Skeletal muscle tissue (tissue), 4 donors: ENCODE results near the gene ZNF718. TPM values are rescaled to one million over a fixed set of nuclear protein-coding genes. Genes with fewer than 3 reads are reported as not detected.
"Not testable (repeated sequence)": the region's sequence is repeated elsewhere in the genome, so short reads cannot be mapped to it uniquely, and the experiment has no call there.

Experiments used
- H3K27ac ChIP-seq: one replicate; pipeline ENCODE4 v1.7.0; 2013; ENCODE audit warnings: mild to moderate bottlenecking, low read depth, low read length, inconsistent platforms
- H3K27me3 ChIP-seq, 3 donors: one replicate each; pipeline ENCODE4 v1.7.0; 2013; ENCODE audit warnings: low read length in 3 of 3; ENCODE audit not compliant: control insufficient read depth in 3 of 3, insufficient read depth in 3 of 3
- H3K36me3 ChIP-seq, 3 donors: one replicate each; pipeline ENCODE4 v1.7.0; 2013; ENCODE audit warnings: low read length in 3 of 3; ENCODE audit not compliant: control insufficient read depth in 3 of 3, insufficient read depth in 3 of 3
- H3K4me1 ChIP-seq, 3 donors: one replicate each; pipeline ENCODE4 v1.7.0; 2013; ENCODE audit warnings: low read length in 3 of 3, mild to moderate bottlenecking in 3 of 3; ENCODE audit not compliant: control insufficient read depth in 3 of 3, insufficient read depth in 3 of 3
- H3K4me3 ChIP-seq, 3 donors: one replicate each; pipeline ENCODE4 v1.7.0; 2013; ENCODE audit warnings: low read length in 3 of 3
- H3K9ac ChIP-seq, 3 donors: one replicate each; pipeline ENCODE4 v1.7.0; 2013; ENCODE audit warnings: low read length in 3 of 3, mild to moderate bottlenecking in 3 of 3, moderate library complexity in 2 of 3, low read depth in 1 of 3
- H3K9me3 ChIP-seq, 3 donors: one replicate each; pipeline ENCODE4 v1.7.0; 2013; ENCODE audit warnings: low read length in 3 of 3; ENCODE audit not compliant: control insufficient read depth in 3 of 3
- total RNA-seq: library from RNA; depleted of rRNA; stranded (reverse); fragments of >200 nt; gene quantifications from one replicate; pipeline ENCODE4 v1.2.3, GENCODE V29; 2014
- donor health status: Osteomylitis.

ZNF718 gene
- total RNA-seq: 5.2 TPM

- Histone ChIP-seq H3K27ac (peak within 1 kb of the TSS; percentile 71), H3K27me3 (no peaks in the 10 kb centered on the region), H3K9me3 (peaks cover under 1 to 8% (median 7%) of the 10 kb centered on the region in 3 donors), H3K4me3 (peak within 1 kb of the TSS; percentile 67 to 96 (median 94)), H3K4me1 (peaks cover 10 to 11% (median 10%) of the 10 kb centered on the region in 3 donors), H3K9ac (peak within 1 kb of the TSS; percentile 78 to 92 (median 86)), H3K36me3 (peaks cover 2 to 27% (median 9%) of the 10 kb centered on the region in 3 donors)
These were observed at the start of gene ZNF718 for GRCh38 chr4:124275-125081. Gene ZNF718, plus strand, starts transcription at chr4:124501. Its CDS starts 170 bp downstream, at chr4:124671.

DNA sequence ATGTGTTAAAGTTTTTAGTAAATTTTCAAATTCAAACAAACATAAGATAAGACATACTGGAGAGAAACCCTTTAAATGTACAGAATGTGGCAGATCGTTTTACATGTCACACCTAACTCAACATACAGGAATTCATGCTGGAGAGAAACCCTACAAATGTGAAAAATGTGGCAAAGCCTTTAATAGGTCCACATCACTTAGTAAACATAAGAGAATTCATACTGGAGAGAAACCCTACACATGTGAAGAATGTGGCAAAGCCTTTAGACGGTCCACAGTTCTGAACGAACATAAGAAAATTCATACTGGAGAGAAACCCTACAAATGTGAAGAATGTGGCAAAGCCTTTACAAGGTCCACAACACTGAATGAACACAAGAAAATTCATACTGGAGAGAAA lies 38.4 kb upstream of the ZNF718 start:
- no peak overlapping the region for H3K9ac ChIP-seq
- H3K36me3 ChIP-seq: peaks cover 31 to 35% (median 34%) of the 10 kb centered on the region in 3 donors
- H3K9me3 ChIP-seq: peaks cover 31 to 57% (median 34%) of the 10 kb centered on the region in 3 donors
- no peaks in the 10 kb centered on the region for H3K27me3 ChIP-seq
- H3K4me3 ChIP-seq: peak overlapping the region in 1 of 3 donors; percentile 32
- no peaks in the 10 kb centered on the region for H3K4me1 ChIP-seq
- no peak overlapping the region for H3K27ac ChIP-seq

GRCh38 chr4:86559-87324 lies 37.6 kb upstream of the ZNF718 start:
- peaks cover 32 to 38% (median 33%) of the 10 kb centered on the region in 3 donors for H3K36me3 ChIP-seq
- H3K9ac ChIP-seq, H3K27ac ChIP-seq, H3K4me1 ChIP-seq, H3K27me3 ChIP-seq: not testable (repeated sequence)
- peak overlapping the region in 1 of 3 donors; percentile 33 for H3K4me3 ChIP-seq
- H3K9me3 ChIP-seq: peaks cover 33 to 56% (median 36%) of the 10 kb centered on the region in 3 donors

DNA sequence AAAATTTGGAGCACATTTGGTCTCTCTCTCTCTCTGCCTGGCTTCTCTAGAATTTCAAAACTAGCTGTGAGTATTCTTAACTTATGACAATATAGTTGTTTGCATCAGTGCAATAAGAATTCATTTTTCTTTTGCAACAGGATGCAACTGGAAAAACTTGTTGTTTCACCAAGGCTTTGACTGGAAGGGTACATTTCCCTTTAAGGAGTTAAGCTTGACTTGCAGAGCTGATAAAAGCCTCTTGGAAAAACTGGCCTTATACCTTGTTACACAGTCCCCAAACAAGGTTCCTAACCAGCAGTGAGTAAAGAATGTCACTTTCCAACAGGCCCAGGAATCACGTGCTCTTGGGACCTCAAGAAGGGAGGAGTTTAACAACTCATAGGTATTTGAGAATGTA lies 25.9 kb upstream of the ZNF718 start:
- H3K9me3 ChIP-seq: peaks cover 36 to 42% (median 37%) of the 10 kb centered on the region in 3 donors

GRCh38 chr4:99863-100262 lies 24.4 kb upstream of the ZNF718 start:
- no peaks in the 10 kb centered on the region for H3K27me3 ChIP-seq
- no peak overlapping the region for H3K9ac ChIP-seq
- no peak overlapping the region for H3K27ac ChIP-seq
- no peaks in the 10 kb centered on the region for H3K4me1 ChIP-seq
- no peaks in the 10 kb centered on the region for H3K36me3 ChIP-seq
- no peak overlapping the region for H3K4me3 ChIP-seq
- peaks cover 28 to 31% (median 31%) of the 10 kb centered on the region in 3 donors for H3K9me3 ChIP-seq

More for the DNA sequence above, 25.9 kb upstream of the ZNF718 start:
- Histone ChIP-seq H3K27me3 (no peaks in the 10 kb centered on the region), H3K27ac (no peak overlapping the region), H3K4me1 (no peaks in the 10 kb centered on the region), H3K4me3 (no peak overlapping the region), H3K9ac (no peak overlapping the region), H3K36me3 (no peaks in the 10 kb centered on the region)

- H3K27me3 ChIP-seq: peaks cover 24 to 44% (median 26%) of the 10 kb centered on the region in 3 donors
These were observed 17.2 kb upstream of the ZNF718 start for GRCh38 chr4:107083-107443.

DNA sequence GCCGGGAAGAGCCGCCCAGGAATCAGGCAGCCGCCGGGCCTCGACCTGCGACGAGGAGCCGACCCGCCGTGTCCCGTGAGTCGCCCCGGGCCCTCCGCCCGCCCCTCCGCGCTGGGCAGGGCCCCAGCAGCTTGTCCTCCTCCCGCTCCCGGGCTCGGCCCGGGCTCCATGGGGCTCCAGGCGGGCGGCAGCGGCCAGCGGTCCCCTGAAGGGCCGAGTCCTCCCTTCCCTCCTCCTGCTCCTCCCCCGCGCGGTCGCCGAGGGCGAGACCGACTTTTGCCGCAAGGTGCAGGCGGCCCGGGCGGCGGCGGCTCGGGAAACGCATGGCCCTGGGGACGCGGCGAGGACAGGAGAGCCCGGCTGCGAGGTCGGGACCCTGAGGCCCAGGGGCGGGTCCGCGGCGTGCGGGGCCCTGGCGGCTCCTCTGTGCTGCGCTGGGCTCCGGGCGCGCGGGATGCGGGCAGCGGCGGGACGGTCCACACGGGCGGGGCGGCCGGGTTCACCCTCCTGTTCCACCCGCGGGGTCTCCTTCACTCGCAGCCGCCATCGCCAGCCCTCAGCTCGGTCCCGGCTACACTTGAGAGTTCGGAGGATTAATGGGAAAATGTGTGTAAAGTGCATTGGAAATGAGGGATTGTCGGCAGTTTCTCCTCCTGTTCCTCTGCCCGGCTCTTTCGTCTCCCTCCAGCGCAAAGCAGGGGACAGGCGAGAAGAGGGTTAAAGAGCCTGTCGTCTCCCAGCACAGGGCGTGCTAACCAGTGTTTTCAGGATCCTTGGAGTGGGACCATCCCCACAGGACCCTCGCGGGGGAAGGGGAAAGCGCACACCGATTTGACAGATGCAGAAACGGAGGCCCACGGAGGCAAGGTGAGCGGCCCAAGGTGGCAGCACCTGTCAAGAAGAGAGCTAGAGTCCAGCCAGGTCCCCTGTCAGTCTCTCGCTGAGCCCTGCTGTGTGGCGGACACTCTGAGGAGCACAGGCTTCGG lies 16.6 kb upstream of the ZNF718 start:
- H3K27ac ChIP-seq: no peak overlapping the region
- no peaks in the 10 kb centered on the region for H3K4me1 ChIP-seq
- no peak overlapping the region for H3K9ac ChIP-seq
- peaks cover 24 to 44% (median 26%) of the 10 kb centered on the region in 3 donors for H3K27me3 ChIP-seq
- peaks cover 17 to 23% (median 21%) of the 10 kb centered on the region in 3 donors for H3K9me3 ChIP-seq
- no peaks in the 10 kb centered on the region for H3K36me3 ChIP-seq
- H3K4me3 ChIP-seq: no peak overlapping the region

More at GRCh38 chr4:107083-107443, 17.2 kb upstream of the ZNF718 start:
- Histone ChIP-seq H3K9me3 (peaks cover 17 to 27% (median 25%) of the 10 kb centered on the region in 3 donors), H3K4me3 (no peak overlapping the region), H3K36me3 (no peaks in the 10 kb centered on the region), H3K27ac (no peak overlapping the region), H3K9ac (no peak overlapping the region), H3K4me1 (no peaks in the 10 kb centered on the region)

DNA sequence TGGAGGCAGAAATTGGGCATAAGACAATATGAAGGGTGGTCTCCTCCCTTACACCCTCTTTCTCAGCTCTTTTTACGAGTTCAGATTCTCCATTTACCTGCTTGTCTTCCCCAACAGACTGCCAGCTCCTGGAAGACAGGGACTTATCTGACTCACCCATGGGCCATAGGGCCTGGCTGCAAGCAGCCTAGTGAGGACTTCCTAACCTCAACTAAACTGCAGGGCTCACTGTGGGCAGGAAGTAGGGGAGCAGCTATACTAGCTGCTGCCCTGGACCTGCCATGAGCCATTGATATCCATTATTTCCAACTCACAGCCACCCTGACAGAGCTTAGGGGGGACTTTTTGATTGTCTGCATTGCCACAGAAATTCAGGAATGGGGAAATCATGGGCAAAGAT lies 11.5 kb upstream of the ZNF718 start:
- Histone ChIP-seq H3K27ac (no peak overlapping the region), H3K9ac (no peak overlapping the region), H3K27me3 (peaks cover 20 to 26% (median 25%) of the 10 kb centered on the region in 3 donors), H3K4me3 (no peak overlapping the region), H3K9me3 (peaks cover 8 to 10% (median 8%) of the 10 kb centered on the region in 3 donors), H3K36me3 (no peaks in the 10 kb centered on the region), H3K4me1 (no peaks in the 10 kb centered on the region)

DNA sequence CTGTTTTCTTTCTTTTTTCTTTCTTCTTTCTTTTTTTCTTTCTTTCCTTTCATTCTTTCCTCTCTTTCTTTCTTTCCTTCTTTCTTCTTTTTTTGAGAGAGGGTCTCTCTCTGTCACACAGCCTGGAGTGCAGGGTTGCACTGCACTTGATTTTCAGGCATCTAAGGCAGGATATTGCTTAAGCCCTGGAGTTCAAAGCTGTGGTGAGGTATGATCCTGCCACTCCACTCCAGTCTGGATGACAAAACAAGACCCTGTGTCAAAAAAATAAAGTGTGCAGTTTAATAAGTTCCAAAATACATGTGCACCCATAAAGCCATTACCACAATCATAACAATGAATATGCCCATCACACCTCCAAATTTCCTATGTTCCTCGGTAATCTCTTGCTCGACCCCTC lies 10.6 kb upstream of the ZNF718 start:
- Histone ChIP-seq H3K27me3 (peaks cover 11 to 16% (median 15%) of the 10 kb centered on the region in 3 donors), H3K4me3 (no peak overlapping the region), H3K9ac (no peak overlapping the region), H3K27ac (no peak overlapping the region), H3K9me3 (peaks cover 3 to 10% (median 5%) of the 10 kb centered on the region in 3 donors), H3K4me1 (no peaks in the 10 kb centered on the region), H3K36me3 (no peaks in the 10 kb centered on the region)
